ENCODE data around the gene ZFP36.

- TF ChIP-seq, protein P1, sequence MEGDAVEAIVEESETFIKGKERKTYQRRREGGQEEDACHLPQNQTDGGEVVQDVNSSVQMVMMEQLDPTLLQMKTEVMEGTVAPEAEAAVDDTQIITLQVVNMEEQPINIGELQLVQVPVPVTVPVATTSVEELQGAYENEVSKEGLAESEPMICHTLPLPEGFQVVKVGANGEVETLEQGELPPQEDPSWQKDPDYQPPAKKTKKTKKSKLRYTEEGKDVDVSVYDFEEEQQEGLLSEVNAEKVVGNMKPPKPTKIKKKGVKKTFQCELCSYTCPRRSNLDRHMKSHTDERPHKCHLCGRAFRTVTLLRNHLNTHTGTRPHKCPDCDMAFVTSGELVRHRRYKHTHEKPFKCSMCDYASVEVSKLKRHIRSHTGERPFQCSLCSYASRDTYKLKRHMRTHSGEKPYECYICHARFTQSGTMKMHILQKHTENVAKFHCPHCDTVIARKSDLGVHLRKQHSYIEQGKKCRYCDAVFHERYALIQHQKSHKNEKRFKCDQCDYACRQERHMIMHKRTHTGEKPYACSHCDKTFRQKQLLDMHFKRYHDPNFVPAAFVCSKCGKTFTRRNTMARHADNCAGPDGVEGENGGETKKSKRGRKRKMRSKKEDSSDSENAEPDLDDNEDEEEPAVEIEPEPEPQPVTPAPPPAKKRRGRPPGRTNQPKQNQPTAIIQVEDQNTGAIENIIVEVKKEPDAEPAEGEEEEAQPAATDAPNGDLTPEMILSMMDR (IDR thresholded peaks at IDR 0.05): no peak
- no peak for TF ChIP-seq POLR2A (IDR thresholded peaks at IDR 0.05)
Measured at GRCh38 chr19:39433480-39434079, 26.9 kb downstream of the ZFP36 start.

Data from adrenal gland (tissue), 5 donors.